GM10266 (cell line): Measurements from ENCODE around the gene EFEMP1.

Source experiments
- DNase-seq: peaks from one replicate; pipeline ENCODE4 v3.0.0; 2012; ENCODE audit errors: extremely low spot score
- CTCF ChIP-seq: IDR thresholded peaks from 2 replicates; pipeline ENCODE4 v1.5.1; 2012; ENCODE audit warnings: mild to moderate bottlenecking, low read depth; ENCODE audit not compliant: control insufficient read depth, insufficient read depth; ENCODE audit errors: missing control alignments

EFEMP1 gene

GRCh38 chr2:55934337-55934736 lies 10.8 kb upstream of the EFEMP1 start:
- no peak for DNase-seq
- TF ChIP-seq CTCF: no peak

GRCh38 chr2:55932843-55933242 lies 9.3 kb upstream of the EFEMP1 start:
- no peak for DNase-seq
- no peak for TF ChIP-seq CTCF

- DNase-seq: no peak
- TF ChIP-seq CTCF: no peak
Measured at GRCh38 chr2:55931281-55931680, 7.7 kb upstream of the EFEMP1 start.

GRCh38 chr2:55929476-55929875 lies 5.9 kb upstream of the EFEMP1 start:
- no peak for DNase-seq
- TF ChIP-seq CTCF: no peak

GRCh38 chr2:55926974-55927373 lies 3.4 kb upstream of the EFEMP1 start:
- no peak for DNase-seq
- no peak for TF ChIP-seq CTCF

GRCh38 chr2:55926246-55926645 lies 2.7 kb upstream of the EFEMP1 start:
- no peak for DNase-seq
- TF ChIP-seq CTCF: no peak

GRCh38 chr2:55923982-55924321 lies 370 bp upstream of the EFEMP1 start:
- no peak for TF ChIP-seq CTCF
- DNase-seq: no peak
